Iris pigment epithelial cell (primary cell): Measurements from ENCODE around the gene HS6ST3.
"Not testable (repeated sequence)": the region's sequence is repeated elsewhere in the genome, so short reads cannot be mapped to it uniquely, and the experiment has no call there.

ENCODE experiments used
- DNase-seq: peaks from one replicate; pipeline ENCODE4 v3.0.0-alpha.2; 2011; ENCODE audit warnings: low read depth

HS6ST3 gene

GRCh38 chr13:96091164-96092117 lies 1.5 kb downstream of the HS6ST3 start:
- peak; percentile 1 for DNase-seq

- no peak for DNase-seq
These were observed 3.5 kb downstream of the HS6ST3 start for GRCh38 chr13:96093296-96094006.

- DNase-seq = no peak
These were observed 10.7 kb downstream of the HS6ST3 start for GRCh38 chr13:96100457-96101220.

DNA sequence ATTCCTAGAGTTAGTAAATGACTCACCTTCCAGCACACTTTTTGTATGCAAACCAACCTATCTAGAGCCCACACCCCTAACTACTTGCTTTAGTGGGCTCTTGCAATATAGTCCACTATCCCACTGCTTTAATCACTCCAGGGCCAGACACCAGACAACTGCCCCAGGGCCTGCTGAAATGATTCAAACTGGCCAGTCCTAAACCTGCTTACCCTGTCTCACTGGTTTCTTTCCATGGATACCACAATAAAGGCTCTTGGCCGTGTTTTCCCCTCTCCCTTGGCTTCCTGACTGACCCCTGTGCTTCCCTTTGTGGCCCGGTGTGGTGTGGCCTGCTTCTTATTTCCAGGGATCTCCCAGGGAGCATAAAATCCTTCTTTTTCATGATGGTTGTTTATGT lies 14.6 kb downstream of the HS6ST3 start:
- no peak for DNase-seq

DNA sequence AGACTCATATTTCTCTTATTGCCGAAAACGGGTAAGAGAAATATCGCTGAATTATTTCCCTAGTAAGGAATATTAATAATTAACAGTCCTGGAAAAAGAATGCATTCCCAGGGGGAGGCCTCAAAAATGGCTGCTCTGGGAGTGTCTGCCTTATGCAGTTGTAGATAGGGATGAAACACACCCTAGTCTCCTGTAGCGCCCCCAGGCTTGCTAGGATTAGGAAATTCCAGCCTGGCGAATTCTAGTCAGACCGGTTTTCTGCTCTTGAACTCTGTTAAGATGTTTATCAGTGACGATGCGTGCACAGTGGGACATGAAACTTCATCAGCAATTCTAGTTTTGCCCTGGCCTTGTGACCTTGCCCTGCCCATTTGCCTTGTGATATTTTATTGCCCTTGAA lies 18.2 kb downstream of the HS6ST3 start:
- not testable (repeated sequence) for DNase-seq

GRCh38 chr13:96109125-96109524 lies 19.2 kb downstream of the HS6ST3 start:
- no peak for DNase-seq

DNA sequence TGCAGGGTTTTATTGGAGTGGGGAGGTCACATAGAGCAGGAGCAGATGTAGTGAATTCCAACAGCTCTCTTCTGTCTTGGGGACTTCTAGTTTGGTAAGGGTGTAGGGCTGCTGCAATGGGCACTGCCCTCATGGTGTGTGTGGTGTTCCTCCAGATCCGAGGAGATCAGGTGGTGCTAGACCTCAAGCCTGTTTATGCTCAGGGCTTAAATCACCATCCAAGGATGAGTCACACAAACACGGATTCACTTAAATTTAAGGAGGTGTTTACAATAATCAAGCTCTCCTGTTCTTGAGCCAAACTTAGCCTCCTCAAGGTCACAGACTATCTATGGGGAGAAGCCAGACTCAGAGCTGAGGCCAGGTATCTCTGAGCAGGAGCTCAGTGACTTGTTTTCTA lies 23.0 kb downstream of the HS6ST3 start:
- no peak for DNase-seq

GRCh38 chr13:96115368-96115767 lies 25.5 kb downstream of the HS6ST3 start:
- DNase-seq = not testable (repeated sequence)

GRCh38 chr13:96119921-96120320 lies 30.0 kb downstream of the HS6ST3 start:
- DNase-seq = no peak

GRCh38 chr13:96130818-96131340 lies 41.0 kb downstream of the HS6ST3 start:
- DNase-seq = no peak

DNA sequence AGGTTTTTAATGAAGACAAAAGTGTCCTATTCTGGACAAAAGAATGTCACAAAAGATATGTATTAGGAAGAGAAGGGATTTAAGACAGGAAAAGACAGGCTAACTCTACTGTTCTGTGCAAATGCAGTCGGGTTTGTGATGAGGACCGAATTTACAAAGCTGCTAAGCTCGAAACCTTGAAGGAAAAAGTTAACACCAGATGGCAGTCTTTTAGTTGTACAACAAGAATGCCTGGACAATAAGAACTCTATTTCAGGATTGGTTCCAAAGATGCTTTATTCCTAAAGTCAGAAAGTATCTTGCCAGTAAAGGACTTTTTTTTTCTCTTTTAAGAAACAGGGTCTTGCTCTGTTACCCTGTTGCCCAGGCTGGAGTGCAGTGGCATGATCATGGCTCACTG lies 51.1 kb downstream of the HS6ST3 start:
- peak; percentile 42 for DNase-seq

- no peak for DNase-seq
These were observed 69.8 kb downstream of the HS6ST3 start for GRCh38 chr13:96159725-96160124.

- no peak for DNase-seq
These were observed 71.2 kb downstream of the HS6ST3 start for GRCh38 chr13:96161141-96161540.

GRCh38 chr13:96165840-96166239 lies 75.9 kb downstream of the HS6ST3 start:
- DNase-seq = no peak

DNA sequence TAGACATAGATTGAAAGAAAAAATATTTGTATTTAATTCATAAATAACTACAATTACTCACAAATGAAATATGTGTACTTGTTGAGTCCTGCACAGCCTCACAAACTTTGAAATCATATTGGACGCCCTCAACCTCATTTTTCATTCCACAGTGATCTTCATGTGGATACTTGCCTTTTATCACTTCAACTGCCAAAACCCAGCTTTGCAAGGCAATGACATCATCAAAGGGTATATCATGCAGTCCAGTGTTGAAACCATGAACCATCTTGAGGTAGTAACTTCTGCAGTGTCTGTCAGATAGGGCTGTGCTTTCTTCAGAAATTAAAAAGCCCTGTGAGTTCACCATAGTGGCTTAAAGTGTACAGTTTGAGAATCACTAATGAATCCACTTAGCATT lies 82.2 kb downstream of the HS6ST3 start:
- no peak for DNase-seq

DNA sequence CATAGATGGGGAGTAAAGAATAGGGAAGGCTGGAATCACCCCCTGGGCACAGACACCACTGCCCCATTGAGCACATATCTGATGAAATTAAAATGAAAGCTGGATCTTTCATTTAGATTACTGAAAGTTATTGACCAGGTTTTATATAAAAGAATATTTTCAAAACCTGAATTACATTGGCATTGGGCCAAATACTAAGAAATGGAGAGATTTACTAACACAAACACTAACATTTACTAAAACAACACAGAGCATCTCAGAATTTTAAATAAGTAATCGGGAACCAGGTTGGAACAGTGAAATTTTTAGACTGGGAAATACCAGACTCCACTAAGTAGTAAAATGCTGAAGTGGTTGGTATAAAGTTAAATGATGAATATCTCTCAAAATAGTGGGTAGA lies 88.9 kb downstream of the HS6ST3 start:
- DNase-seq = no peak

DNA sequence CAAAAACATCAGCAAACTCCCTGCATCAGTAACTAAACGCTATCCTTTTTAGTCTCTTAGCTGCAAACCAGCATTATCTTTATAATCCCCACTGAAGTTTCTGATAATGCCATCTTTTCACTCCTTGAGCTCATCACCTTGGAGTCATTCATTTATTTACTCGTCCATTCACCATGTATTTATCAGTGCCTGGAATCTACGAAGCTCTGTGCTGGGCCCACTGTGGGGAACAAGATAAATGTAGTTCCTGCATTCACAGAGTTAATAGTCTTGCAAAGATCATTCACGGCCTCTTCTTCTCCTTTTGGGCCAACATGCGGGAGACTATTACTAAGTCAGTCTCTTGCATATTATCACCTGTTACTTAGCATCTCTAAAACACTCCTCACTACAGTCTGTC lies 89.4 kb downstream of the HS6ST3 start:
- no peak for DNase-seq

- no peak for DNase-seq
These were observed 92.0 kb downstream of the HS6ST3 start for GRCh38 chr13:96181911-96182310.

DNA sequence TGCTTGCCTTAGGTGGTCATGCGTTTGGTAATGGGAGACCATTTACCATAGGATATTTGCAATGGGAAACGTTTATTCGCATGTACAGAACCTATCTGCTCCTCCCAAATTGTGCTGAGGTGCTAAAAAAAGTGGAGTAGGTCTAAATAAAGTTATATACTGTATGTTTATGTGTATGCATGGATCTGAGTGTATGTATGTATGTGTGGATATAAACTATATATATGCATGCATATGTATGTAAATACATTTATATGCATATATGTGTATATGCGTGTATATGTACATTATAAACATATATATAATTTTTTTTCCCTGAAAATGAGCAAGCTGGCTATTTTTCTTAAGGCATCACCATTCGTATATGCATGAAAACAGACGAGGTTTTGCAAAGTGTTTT lies 95.9 kb downstream of the HS6ST3 start:
- no peak for DNase-seq

DNA sequence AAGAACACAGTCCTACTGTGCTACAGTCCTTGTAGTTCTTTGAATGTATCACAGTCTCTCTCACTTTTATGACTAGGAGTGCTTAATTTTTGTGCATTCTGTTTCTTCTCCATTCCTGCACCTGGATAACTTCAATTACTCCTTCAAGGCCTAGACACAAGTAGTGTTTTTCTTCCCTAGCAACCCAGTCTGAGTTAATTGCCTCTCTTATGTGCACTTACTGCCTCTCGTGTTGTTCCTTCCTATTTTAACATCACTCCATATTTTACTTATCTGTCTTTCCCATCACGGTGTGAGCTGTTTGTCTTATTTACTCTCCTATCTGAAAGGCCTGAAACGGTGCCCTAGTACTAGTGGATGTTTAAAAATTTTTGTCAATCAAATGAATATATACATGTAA lies 101.5 kb downstream of the HS6ST3 start:
- no peak for DNase-seq

DNA sequence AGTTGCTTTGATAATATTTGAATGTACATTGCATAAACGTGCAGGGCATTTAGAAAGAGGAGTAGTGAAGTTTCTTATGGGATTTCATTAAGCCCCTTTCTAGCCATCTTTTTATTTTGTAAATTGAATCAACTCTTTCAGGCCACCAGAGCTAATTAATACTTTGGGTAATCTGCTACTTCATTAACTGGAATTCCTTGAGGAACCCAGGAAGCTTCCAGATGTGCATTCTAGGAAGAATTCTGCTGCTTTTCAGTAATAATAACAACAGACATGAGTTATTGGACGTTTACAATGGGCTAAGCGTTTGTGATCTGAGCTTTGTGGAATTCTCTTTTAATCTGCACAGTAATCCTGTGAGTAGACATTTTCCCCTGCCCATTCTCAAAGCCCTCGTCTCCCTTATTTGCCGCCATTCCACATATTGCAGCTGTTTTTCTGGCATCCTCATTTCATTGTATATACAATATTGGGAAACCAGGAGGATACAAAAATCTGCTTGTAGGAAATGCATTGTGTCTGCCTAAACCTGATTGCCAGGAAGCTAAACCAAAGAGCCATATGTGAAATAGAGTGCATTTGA lies 103.9 kb downstream of the HS6ST3 start:
- DNase-seq = no peak

- no peak for DNase-seq
These were observed 108.1 kb downstream of the HS6ST3 start for GRCh38 chr13:96198038-96198437.
